ENCODE data around the gene CHD1. TPM values are rescaled to one million over a fixed set of nuclear protein-coding genes. Genes with fewer than 3 reads are reported as not detected.

The CHD1 gene
- total RNA-seq, 1 experiment from 2014 or later, result 36.5 TPM

DNA sequence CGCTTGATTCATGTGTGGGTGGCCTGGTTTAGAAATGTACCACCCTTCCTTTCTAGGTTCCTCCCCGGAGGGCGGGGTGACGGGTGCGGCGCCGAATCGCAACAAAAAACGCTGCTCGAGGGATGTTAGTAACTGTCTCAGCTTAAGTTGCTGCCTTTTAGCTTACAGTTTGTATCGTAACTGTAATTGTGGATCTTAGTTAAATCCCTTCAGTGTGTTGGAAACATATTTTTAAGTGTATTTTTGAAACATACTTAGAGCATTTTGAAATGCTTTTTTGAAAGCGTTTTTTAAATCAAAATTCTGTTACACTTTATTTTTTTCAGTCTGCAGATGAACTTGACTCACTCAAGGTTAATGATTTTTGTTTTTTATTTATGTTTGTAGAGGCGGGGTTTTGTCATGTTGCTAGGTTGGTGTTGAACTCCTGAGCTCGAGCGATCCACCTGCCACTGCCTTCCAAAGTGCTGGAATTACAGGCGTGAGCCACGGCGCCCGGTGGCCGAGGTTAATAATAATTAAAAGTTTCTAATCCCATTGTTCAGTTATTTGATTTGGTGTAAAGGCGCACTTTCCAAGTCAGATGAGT lies 997 bp upstream of the CHD1 start:
- POLR2A ChIA-PET, result interaction anchor here (0.6 to 1.6 kb wide), 2 partner anchors 90 to 91 kb away, joined by 3 to 4 read pairs; no protein-coding TSS in a partner anchor
- CTCF ChIA-PET, result no interaction called here

DNA sequence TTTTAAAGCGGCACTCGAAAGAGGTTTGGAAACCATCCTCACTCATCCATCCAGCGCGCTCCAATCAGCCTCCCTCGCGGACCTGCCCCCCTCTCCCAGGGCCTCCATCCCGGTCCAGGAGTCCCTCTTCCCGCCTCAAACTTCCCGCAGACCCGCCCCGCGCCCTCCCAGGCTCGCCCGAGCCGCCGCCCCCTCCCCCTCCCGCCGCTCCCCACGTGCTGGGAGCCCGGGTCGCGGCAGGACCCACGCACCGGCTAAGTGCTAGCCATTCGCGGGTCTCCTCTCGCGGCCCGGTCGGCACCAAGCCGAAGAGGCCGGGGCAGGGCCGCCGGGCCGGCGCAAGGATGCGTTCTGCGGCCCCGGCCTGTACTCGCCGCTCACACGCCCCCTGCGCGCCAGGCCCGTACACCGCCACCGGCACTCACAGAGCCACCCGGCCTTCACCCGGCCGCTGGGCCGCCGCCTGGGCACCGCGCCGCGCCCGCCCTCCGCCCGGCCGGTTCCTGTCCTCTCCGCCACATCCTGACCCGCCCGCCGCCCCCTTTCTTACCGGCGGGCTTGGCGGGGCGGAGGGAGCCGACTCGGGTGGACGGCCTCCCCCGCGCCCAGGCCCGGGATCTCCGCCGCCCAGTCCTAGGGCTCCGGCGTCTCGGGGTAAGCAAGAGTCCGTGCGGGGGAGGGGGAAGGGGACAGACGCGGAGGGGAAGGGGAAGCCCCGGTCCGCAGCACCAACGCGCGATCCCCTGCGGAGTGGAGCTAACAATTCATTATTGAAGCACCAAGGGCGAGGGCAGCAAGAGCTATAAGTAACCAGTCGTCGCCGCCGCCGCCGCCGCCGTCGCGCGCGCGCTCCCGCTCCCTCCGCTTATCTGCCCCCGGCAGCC lies 576 bp downstream of the CHD1 start:
- peak overlapping the region; percentile 55 for H3K27ac ChIP-seq (ENCODE audit: low read length)
- TF ChIP-seq, protein P1, sequence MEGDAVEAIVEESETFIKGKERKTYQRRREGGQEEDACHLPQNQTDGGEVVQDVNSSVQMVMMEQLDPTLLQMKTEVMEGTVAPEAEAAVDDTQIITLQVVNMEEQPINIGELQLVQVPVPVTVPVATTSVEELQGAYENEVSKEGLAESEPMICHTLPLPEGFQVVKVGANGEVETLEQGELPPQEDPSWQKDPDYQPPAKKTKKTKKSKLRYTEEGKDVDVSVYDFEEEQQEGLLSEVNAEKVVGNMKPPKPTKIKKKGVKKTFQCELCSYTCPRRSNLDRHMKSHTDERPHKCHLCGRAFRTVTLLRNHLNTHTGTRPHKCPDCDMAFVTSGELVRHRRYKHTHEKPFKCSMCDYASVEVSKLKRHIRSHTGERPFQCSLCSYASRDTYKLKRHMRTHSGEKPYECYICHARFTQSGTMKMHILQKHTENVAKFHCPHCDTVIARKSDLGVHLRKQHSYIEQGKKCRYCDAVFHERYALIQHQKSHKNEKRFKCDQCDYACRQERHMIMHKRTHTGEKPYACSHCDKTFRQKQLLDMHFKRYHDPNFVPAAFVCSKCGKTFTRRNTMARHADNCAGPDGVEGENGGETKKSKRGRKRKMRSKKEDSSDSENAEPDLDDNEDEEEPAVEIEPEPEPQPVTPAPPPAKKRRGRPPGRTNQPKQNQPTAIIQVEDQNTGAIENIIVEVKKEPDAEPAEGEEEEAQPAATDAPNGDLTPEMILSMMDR (IDR thresholded peaks at IDR 0.05), result no peak
- 0 out of 2 replicates have a peak, but pooled peaks have one; percentile 49 for TF ChIP-seq SIN3A (IDR thresholded peaks at IDR 0.05; ENCODE audit: borderline replicate concordance, insufficient read depth, low read depth, low read length)
- no peaks in the 10 kb centered on the region for H3K27me3 ChIP-seq (ENCODE audit: control insufficient read depth, insufficient read depth, low read length)
- in situ Hi-C loops (cut with HindIII; ENCODE audit: low pct_unique_long_range_greater_than_20kb, low sequenced_read_pairs) (no loop called here), intact Hi-C loops (cut with micrococcal nuclease; ENCODE audit: unreplicated experiment) (no loop called here)
- ChIA-PET CTCF (no interaction called here), POLR2A (interaction anchor here (0.6 to 1.6 kb wide), 3 partner anchors 14 to 157 kb away, joined by 3 to 4 read pairs (median 4); no protein-coding TSS in a partner anchor)
- peaks cover 21% of the 10 kb centered on the region; the same call in 1 of the 2 replicates for H3K4me1 ChIP-seq (ENCODE audit: control insufficient read depth, insufficient read depth, low read length)
- peak; percentile 69 for ATAC-seq
- H3K9me3 ChIP-seq (ENCODE audit: control insufficient read depth, insufficient read depth, low read depth, low read length), result no peaks in the 10 kb centered on the region
- no peak for DNase-seq (ENCODE audit: low read depth, low spot score)
- peaks cover 23% of the 10 kb centered on the region for H3K36me3 ChIP-seq (ENCODE audit: control insufficient read depth, insufficient read depth, low read length)
- peak overlapping the region; percentile 70 to 93 for H3K4me3 ChIP-seq (ENCODE audit: low read depth in 2 of 2, low read length in 2 of 2)
- no TSS peak for BruUV-seq (replicated peaks)

More for the DNA sequence above, 997 bp upstream of the CHD1 start:
- Histone ChIP-seq H3K4me1 (ENCODE audit: control insufficient read depth, insufficient read depth, low read length) (peaks cover 21% of the 10 kb centered on the region; the same call in 1 of the 2 replicates), H3K9me3 (ENCODE audit: control insufficient read depth, insufficient read depth, low read depth, low read length) (no peaks in the 10 kb centered on the region), H3K27ac (ENCODE audit: low read length) (peak overlapping the region; percentile 94), H3K27me3 (ENCODE audit: control insufficient read depth, insufficient read depth, low read length) (no peaks in the 10 kb centered on the region), H3K36me3 (ENCODE audit: control insufficient read depth, insufficient read depth, low read length) (peaks cover 11% of the 10 kb centered on the region), H3K4me3 (ENCODE audit: low read depth in 2 of 2, low read length in 2 of 2) (peak overlapping the region; percentile 70 to 93)
- intact Hi-C loops (cut with micrococcal nuclease; ENCODE audit: unreplicated experiment), result loop anchor here (1.0 kb wide), 1 partner anchor 102 kb away; no protein-coding TSS in a partner anchor
- TF ChIP-seq, protein P2, sequence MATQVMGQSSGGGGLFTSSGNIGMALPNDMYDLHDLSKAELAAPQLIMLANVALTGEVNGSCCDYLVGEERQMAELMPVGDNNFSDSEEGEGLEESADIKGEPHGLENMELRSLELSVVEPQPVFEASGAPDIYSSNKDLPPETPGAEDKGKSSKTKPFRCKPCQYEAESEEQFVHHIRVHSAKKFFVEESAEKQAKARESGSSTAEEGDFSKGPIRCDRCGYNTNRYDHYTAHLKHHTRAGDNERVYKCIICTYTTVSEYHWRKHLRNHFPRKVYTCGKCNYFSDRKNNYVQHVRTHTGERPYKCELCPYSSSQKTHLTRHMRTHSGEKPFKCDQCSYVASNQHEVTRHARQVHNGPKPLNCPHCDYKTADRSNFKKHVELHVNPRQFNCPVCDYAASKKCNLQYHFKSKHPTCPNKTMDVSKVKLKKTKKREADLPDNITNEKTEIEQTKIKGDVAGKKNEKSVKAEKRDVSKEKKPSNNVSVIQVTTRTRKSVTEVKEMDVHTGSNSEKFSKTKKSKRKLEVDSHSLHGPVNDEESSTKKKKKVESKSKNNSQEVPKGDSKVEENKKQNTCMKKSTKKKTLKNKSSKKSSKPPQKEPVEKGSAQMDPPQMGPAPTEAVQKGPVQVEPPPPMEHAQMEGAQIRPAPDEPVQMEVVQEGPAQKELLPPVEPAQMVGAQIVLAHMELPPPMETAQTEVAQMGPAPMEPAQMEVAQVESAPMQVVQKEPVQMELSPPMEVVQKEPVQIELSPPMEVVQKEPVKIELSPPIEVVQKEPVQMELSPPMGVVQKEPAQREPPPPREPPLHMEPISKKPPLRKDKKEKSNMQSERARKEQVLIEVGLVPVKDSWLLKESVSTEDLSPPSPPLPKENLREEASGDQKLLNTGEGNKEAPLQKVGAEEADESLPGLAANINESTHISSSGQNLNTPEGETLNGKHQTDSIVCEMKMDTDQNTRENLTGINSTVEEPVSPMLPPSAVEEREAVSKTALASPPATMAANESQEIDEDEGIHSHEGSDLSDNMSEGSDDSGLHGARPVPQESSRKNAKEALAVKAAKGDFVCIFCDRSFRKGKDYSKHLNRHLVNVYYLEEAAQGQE (IDR thresholded peaks at IDR 0.05; ENCODE audit: insufficient read depth in 1 of 2, low read depth in 2 of 2, low read length in 1 of 2), result no peak
- TF ChIP-seq SIN3A (IDR thresholded peaks at IDR 0.05; ENCODE audit: borderline replicate concordance, insufficient read depth, low read depth, low read length) (no peak), TCF7L2 (IDR thresholded peaks at IDR 0.05; ENCODE audit: low read depth, low read length) (no peak), POLR2AphosphoS5 (IDR thresholded peaks at IDR 0.05; ENCODE audit: low read depth, low read length) (no peak; the same call in 1 of the 2 replicates)
- TF ChIP-seq, protein P1 (IDR thresholded peaks at IDR 0.05), result no peak
- ATAC-seq (peak; percentile 79), DNase-seq (ENCODE audit: low read depth, low spot score) (no peak)
- in situ Hi-C loops (cut with HindIII; ENCODE audit: low pct_unique_long_range_greater_than_20kb, low sequenced_read_pairs), result no loop called here
- BruUV-seq (replicated peaks), result TSS peak; percentile 70

All from Panc1 (cell line).